GM18867 (cell line): ENCODE measurements around the gene PIEZO1.
"Not testable (repeated sequence)": the region's sequence is repeated elsewhere in the genome, so short reads cannot be mapped to it uniquely, and the experiment has no call there.

Experiments used
- ATAC-seq: cut with Tn5 transposase; IDR thresholded peaks from one replicate; pipeline ENCODE4 v1.9.1; 2021; ENCODE audit warnings: mild to moderate bottlenecking, moderate library complexity; ENCODE audit not compliant: unreplicated experiment

Gene PIEZO1

GRCh38 chr16:88677721-88678120 lies 107.3 kb downstream of the PIEZO1 start:
- ATAC-seq, result no peak

DNA sequence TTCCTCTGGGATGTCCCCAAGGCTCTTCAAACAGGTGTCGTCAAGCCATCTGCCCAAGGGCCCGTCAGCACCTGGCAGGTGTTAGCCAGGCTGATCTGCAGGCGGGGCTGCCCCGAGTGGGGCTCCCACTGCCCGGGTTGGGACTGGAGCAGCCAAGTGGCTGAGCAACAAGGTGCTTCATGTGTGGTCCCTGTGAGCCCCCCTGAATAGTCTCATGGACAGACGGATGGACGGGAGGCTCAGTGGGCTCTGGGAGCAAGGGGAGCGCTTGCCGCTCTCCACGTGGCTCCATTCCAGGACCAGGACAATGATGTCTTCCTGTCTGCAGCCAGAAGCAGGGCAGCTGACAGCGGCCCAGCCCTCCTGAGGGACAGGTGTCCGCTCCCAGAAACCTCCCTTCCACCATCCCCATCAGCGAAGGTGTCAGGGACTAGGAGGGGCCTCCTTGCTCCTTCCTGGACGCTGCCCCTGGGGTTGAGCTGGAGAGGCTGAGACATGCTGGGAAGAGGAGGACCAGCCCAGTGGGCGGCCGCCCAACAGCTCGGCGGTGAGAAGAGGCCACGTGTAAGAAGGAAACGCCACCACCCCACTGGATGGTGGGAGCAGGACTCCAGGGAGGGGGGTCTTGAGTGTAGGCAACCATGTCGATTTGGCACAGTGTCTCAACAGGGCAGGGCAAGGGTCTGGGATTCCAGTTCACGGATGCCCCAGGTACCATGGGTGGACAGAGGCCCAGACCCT lies 108.3 kb downstream of the PIEZO1 start:
- ATAC-seq, result no peak

GRCh38 chr16:88673716-88674379 lies 111.2 kb downstream of the PIEZO1 start:
- ATAC-seq, result no peak

- no peak for ATAC-seq
These were observed 112.2 kb downstream of the PIEZO1 start for GRCh38 chr16:88672776-88673175.

- no peak for ATAC-seq
These were observed 113.2 kb downstream of the PIEZO1 start for GRCh38 chr16:88671806-88672205.

DNA sequence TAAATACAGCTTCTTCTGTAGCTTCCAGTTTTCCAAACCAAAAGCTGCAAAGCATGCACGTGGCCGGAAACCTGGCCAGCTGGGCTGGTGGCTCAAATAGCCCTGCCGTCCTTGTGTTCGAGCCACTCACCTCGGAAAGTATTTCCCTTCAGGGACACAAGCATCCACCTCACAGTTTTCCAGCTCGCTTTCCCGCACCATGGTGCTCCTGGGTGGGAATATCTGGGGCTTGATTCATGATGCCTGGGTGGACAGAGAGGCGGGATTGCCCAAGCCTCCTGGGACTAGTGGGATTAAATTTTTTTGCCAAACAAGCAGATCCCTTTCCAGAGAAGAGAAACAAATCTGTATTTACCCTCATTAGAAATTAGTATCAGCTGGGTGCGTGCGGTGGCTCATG lies 115.0 kb downstream of the PIEZO1 start:
- no peak for ATAC-seq

DNA sequence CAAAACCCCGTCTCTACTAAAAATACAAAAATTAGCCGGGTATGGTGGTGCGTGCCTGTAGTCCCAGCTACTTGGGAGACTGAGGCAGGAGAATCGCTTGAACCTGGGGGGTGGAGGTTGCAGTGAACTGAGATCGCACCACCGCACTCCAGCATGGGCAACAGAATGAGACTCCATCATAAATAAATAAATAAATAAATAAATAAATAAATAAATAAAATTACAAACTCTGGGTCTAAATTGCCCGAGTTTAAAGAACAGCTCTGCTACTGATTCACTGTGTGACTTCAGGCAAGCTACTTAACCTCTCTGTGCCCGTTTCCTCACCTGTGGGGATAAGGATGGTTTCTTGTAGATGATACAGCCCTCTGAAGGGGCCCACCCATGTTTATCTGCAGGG lies 115.5 kb downstream of the PIEZO1 start:
- not testable (repeated sequence) for ATAC-seq

DNA sequence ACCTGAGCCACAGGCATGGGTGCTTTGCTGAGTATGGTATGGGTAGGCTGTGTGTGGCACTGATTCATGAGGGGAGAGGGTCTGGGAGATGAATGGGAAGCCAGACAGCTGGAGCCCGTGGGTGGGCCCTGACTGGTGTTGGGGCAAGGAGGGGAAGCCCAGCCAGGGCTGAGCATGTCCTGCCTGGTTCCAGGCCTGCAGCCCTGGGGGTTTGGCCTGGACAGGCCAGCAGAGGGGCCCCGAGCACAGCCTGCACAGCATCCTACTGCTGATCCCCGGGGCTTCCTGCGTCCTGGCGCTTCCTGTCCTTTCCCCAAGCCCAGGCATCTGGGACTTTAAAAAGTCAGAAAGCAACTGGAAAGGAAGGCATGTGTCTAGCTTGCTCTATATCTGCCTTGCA lies 117.6 kb downstream of the PIEZO1 start:
- no peak for ATAC-seq

- ATAC-seq, result no peak
These were observed 119.5 kb downstream of the PIEZO1 start for GRCh38 chr16:88665570-88665969.
